ENCODE measurements around the gene PPP1R7.

The PPP1R7 gene

GRCh38 chr2:241202681-241203080 is 52.4 kb downstream of the PPP1R7 start:
- H3K4me1 ChIP-seq (ENCODE audit: control insufficient read depth, insufficient read depth, low read length) = no peaks in the 10 kb centered on the region
- no peaks in the 10 kb centered on the region for H3K9me3 ChIP-seq (ENCODE audit: control insufficient read depth, insufficient read depth, low read depth, low read length)
- TF ChIP-seq ZNF211 (tag by site-specific recombination; IDR thresholded peaks at IDR 0.05; ENCODE audit: low read depth) = no peak
- TF ChIP-seq ZNF302 (tag by site-specific recombination; IDR thresholded peaks at IDR 0.05; ENCODE audit: low read depth) = no peak
- no peak for TF ChIP-seq IKZF3 (tag by site-specific recombination; IDR thresholded peaks at IDR 0.05)
- no peak for TF ChIP-seq ZNF174 (tag by site-specific recombination; IDR thresholded peaks at IDR 0.05)
- TF ChIP-seq ZNF792 (tag by site-specific recombination; IDR thresholded peaks at IDR 0.05) = no peak
- TF ChIP-seq, protein P1, sequence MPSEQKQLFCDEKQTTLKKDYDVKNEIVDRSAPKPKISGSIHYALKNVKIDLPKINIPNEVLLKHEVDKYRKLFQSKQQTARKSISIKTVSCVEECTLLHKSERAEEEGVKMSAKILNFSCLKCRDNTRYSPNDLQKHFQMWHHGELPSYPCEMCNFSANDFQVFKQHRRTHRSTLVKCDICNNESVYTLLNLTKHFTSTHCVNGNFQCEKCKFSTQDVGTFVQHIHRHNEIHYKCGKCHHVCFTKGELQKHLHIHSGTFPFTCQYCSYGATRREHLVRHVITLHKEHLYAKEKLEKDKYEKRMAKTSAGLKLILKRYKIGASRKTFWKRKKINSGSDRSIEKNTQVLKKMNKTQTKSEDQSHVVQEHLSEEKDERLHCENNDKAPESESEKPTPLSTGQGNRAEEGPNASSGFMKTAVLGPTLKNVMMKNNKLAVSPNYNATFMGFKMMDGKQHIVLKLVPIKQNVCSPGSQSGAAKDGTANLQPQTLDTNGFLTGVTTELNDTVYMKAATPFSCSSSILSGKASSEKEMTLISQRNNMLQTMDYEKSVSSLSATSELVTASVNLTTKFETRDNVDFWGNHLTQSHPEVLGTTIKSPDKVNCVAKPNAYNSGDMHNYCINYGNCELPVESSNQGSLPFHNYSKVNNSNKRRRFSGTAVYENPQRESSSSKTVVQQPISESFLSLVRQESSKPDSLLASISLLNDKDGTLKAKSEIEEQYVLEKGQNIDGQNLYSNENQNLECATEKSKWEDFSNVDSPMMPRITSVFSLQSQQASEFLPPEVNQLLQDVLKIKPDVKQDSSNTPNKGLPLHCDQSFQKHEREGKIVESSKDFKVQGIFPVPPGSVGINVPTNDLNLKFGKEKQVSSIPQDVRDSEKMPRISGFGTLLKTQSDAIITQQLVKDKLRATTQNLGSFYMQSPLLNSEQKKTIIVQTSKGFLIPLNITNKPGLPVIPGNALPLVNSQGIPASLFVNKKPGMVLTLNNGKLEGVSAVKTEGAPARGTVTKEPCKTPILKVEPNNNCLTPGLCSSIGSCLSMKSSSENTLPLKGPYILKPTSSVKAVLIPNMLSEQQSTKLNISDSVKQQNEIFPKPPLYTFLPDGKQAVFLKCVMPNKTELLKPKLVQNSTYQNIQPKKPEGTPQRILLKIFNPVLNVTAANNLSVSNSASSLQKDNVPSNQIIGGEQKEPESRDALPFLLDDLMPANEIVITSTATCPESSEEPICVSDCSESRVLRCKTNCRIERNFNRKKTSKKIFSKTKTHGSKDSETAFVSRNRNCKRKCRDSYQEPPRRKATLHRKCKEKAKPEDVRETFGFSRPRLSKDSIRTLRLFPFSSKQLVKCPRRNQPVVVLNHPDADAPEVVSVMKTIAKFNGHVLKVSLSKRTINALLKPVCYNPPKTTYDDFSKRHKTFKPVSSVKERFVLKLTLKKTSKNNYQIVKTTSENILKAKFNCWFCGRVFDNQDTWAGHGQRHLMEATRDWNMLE (tag by site-specific recombination; conservative IDR thresholded peaks at IDR 0.05; ENCODE audit: low read depth) = no peak
- no peak for TF ChIP-seq TRIM28 (IDR thresholded peaks at IDR 0.05; ENCODE audit: borderline replicate concordance, low read length)
- no peak for TF ChIP-seq ZNF791 (tag by site-specific recombination; IDR thresholded peaks at IDR 0.05)
- TF ChIP-seq ZBTB26 (tag by site-specific recombination; optimal IDR thresholded peaks at IDR 0.05) = no peak
- no peak for TF ChIP-seq ZNF404 (tag by site-specific recombination; IDR thresholded peaks at IDR 0.05)
- TF ChIP-seq ZNF266 (tag by site-specific recombination; IDR thresholded peaks at IDR 0.05; ENCODE audit: low read depth) = no peak
- TF ChIP-seq, protein P2, sequence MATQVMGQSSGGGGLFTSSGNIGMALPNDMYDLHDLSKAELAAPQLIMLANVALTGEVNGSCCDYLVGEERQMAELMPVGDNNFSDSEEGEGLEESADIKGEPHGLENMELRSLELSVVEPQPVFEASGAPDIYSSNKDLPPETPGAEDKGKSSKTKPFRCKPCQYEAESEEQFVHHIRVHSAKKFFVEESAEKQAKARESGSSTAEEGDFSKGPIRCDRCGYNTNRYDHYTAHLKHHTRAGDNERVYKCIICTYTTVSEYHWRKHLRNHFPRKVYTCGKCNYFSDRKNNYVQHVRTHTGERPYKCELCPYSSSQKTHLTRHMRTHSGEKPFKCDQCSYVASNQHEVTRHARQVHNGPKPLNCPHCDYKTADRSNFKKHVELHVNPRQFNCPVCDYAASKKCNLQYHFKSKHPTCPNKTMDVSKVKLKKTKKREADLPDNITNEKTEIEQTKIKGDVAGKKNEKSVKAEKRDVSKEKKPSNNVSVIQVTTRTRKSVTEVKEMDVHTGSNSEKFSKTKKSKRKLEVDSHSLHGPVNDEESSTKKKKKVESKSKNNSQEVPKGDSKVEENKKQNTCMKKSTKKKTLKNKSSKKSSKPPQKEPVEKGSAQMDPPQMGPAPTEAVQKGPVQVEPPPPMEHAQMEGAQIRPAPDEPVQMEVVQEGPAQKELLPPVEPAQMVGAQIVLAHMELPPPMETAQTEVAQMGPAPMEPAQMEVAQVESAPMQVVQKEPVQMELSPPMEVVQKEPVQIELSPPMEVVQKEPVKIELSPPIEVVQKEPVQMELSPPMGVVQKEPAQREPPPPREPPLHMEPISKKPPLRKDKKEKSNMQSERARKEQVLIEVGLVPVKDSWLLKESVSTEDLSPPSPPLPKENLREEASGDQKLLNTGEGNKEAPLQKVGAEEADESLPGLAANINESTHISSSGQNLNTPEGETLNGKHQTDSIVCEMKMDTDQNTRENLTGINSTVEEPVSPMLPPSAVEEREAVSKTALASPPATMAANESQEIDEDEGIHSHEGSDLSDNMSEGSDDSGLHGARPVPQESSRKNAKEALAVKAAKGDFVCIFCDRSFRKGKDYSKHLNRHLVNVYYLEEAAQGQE (tag by site-specific recombination; IDR thresholded peaks at IDR 0.05) = no peak
- no peak for TF ChIP-seq ZNF629 (tag by site-specific recombination; IDR thresholded peaks at IDR 0.05)
- TF ChIP-seq ZBTB48 (tag by site-specific recombination; IDR thresholded peaks at IDR 0.05) = no peak
- no peak for TF ChIP-seq ZNF555 (tag by site-specific recombination; conservative IDR thresholded peaks at IDR 0.05)
- ChIA-PET POLR2A (no interaction called here), CTCF (no interaction called here)
- no peak overlapping the region for H3K27ac ChIP-seq (ENCODE audit: extremely low read depth, low read depth, low read length)
- no peaks in the 10 kb centered on the region for H3K36me3 ChIP-seq (ENCODE audit: control insufficient read depth in 2 of 2, insufficient read depth in 1 of 2, low read length in 2 of 2)
- H3K4me3 ChIP-seq (ENCODE audit: low read depth, low read length) = no peak overlapping the region

- Histone ChIP-seq H3K4me3 (ENCODE audit: low read depth, low read length) (no peak overlapping the region), H3K27ac (ENCODE audit: extremely low read depth, low read depth, low read length) (no peak overlapping the region), H3K9me3 (ENCODE audit: control insufficient read depth, insufficient read depth, low read depth, low read length) (no peaks in the 10 kb centered on the region), H3K36me3 (ENCODE audit: control insufficient read depth in 2 of 2, insufficient read depth in 1 of 2, low read length in 2 of 2) (no peaks in the 10 kb centered on the region), H3K4me1 (ENCODE audit: control insufficient read depth, insufficient read depth, low read length) (no peaks in the 10 kb centered on the region)
- POLR2A ChIA-PET = no interaction called here
- TF ChIP-seq ZBTB11 (tag by site-specific recombination; conservative IDR thresholded peaks at IDR 0.05; ENCODE audit: low read depth) = no peak
- TF ChIP-seq, protein P3, sequence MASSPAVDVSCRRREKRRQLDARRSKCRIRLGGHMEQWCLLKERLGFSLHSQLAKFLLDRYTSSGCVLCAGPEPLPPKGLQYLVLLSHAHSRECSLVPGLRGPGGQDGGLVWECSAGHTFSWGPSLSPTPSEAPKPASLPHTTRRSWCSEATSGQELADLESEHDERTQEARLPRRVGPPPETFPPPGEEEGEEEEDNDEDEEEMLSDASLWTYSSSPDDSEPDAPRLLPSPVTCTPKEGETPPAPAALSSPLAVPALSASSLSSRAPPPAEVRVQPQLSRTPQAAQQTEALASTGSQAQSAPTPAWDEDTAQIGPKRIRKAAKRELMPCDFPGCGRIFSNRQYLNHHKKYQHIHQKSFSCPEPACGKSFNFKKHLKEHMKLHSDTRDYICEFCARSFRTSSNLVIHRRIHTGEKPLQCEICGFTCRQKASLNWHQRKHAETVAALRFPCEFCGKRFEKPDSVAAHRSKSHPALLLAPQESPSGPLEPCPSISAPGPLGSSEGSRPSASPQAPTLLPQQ (tag by site-specific recombination; IDR thresholded peaks at IDR 0.05) = no peak
- CTCF ChIA-PET = no interaction called here
Measured at GRCh38 chr2:241203218-241204009, 53.1 kb downstream of the PPP1R7 start.
